Glutamatergic neuron (in vitro differentiated cells): Measurements from ENCODE around the gene ARRB2. TPM values are rescaled to one million over a fixed set of nuclear protein-coding genes. Genes with fewer than 3 reads are reported as not detected.

Experiments
- DNase-seq: peaks from one replicate; pipeline ENCODE4 v3.0.0; 2022
- H3K27ac Mint-ChIP-seq: one replicate; pipeline ENCODE4 v1.8.0; 2020; ENCODE audit warnings: mild to moderate bottlenecking, mixed read lengths, inconsistent platforms; ENCODE audit not compliant: unreplicated experiment
- H3K27me3 Mint-ChIP-seq: one replicate; pipeline ENCODE4 v1.8.0; 2020; ENCODE audit warnings: mild to moderate bottlenecking, moderate library complexity, mixed read lengths, inconsistent platforms; ENCODE audit not compliant: unreplicated experiment
- H3K36me3 Mint-ChIP-seq: one replicate; pipeline ENCODE4 v1.8.0; 2020; ENCODE audit warnings: mild to moderate bottlenecking, mixed read lengths, inconsistent platforms; ENCODE audit not compliant: unreplicated experiment
- H3K4me1 Mint-ChIP-seq: one replicate; pipeline ENCODE4 v1.8.0; 2020; ENCODE audit warnings: mild to moderate bottlenecking, low read depth, mixed read lengths, inconsistent platforms; ENCODE audit not compliant: unreplicated experiment
- H3K4me3 Mint-ChIP-seq: one replicate; pipeline ENCODE4 v1.8.0; 2020; ENCODE audit warnings: mild to moderate bottlenecking, mixed read lengths, inconsistent platforms; ENCODE audit not compliant: unreplicated experiment
- H3K9me3 Mint-ChIP-seq: one replicate; pipeline ENCODE4 v1.8.0; 2020; ENCODE audit warnings: mild to moderate bottlenecking, moderate library complexity, mixed read lengths, inconsistent platforms; ENCODE audit not compliant: unreplicated experiment
- CTCF ChIP-seq: fragments of 200-600 bp; sonication (generic); IDR thresholded peaks from one replicate; pipeline ENCODE4 v1.5.0; 2021; ENCODE audit not compliant: partially characterized antibody, unreplicated experiment
- total RNA-seq: library from RNA; stranded (reverse); fragmentation: NEBNext Ultra II Directional; extraction: Animal tissue kit (Norgen Biotek cat#: 25700); gene quantifications from one replicate; pipeline ENCODE4 v1.2.1, GENCODE V29; 2021; ENCODE audit not compliant: unreplicated experiment

ARRB2 gene
- total RNA-seq, 1 donor from 2014 or later: 106 TPM

DNA sequence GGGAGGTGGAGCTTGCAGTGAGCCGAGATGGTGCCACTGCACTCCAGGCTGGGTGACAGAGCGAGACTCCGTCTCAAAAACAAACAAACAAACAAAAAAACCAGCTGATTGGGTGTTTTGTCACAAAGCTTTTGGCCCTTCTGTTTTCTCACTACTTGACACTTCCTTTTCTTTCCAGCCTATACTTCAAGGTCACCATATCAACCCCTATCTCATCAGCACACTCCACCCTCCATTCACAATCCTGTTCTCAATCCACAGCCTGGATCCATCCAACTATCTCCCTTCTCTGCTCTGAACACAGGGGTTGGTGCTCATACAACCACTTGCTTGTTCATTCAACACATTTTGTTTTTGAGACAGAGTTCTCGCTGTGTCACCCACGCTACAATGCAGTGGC is 14.2 kb downstream of the ARRB2 start:
- Mint-ChIP-seq H3K4me3 (no peak overlapping the region), H3K27ac (no peak overlapping the region), H3K9me3 (peaks cover 2% of the 10 kb centered on the region), H3K4me1 (peaks cover 2% of the 10 kb centered on the region), H3K27me3 (peaks cover 2% of the 10 kb centered on the region), H3K36me3 (peaks cover 3% of the 10 kb centered on the region)
- no peak for DNase-seq
- no peak for TF ChIP-seq CTCF

DNA sequence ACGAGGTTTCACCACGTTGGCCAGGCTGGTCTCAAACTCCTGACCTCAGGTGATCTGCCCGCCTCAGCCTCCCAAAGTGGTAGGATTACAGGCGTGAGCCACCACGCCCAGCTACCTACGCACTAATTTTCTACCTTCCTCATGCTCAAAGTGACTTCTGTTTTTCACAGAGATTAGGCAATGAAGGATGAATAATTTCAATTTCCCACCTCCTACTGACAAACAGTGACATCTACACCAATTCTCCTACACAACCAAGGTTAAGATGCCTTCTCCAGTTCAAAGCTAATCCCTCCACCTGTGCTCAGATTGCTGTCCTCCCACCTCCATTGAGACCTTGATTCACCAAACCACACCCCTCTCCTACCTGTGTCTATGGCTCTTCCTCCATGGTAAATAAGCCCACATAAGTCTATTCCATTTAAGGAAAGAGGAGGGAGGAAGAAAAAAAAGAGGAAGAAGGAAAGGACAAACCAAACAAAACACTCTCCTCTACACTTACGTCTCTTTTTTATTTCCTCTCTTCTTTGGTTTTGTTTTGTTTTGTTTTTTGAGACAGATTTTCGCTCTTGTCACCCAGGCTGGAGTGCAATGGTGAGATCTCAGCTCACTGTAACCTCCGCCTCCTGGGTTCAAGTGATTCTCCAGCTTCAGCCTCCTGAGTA is 15.3 kb downstream of the ARRB2 start:
- DNase-seq: no peak
- no peaks in the 10 kb centered on the region for H3K36me3 Mint-ChIP-seq
- no peak for TF ChIP-seq CTCF
- no peaks in the 10 kb centered on the region for H3K27me3 Mint-ChIP-seq
- peaks cover 2% of the 10 kb centered on the region for H3K4me1 Mint-ChIP-seq
- peaks cover 2% of the 10 kb centered on the region for H3K9me3 Mint-ChIP-seq
- H3K4me3 Mint-ChIP-seq: no peak overlapping the region
- H3K27ac Mint-ChIP-seq: no peak overlapping the region

- no peak for TF ChIP-seq CTCF
- Mint-ChIP-seq H3K27ac (no peak overlapping the region), H3K9me3 (no peaks in the 10 kb centered on the region), H3K27me3 (no peaks in the 10 kb centered on the region), H3K4me1 (no peaks in the 10 kb centered on the region), H3K4me3 (no peak overlapping the region), H3K36me3 (no peaks in the 10 kb centered on the region)
- no peak for DNase-seq
Observed at GRCh38 chr17:4728124-4728523, 17.7 kb downstream of the ARRB2 start.

DNA sequence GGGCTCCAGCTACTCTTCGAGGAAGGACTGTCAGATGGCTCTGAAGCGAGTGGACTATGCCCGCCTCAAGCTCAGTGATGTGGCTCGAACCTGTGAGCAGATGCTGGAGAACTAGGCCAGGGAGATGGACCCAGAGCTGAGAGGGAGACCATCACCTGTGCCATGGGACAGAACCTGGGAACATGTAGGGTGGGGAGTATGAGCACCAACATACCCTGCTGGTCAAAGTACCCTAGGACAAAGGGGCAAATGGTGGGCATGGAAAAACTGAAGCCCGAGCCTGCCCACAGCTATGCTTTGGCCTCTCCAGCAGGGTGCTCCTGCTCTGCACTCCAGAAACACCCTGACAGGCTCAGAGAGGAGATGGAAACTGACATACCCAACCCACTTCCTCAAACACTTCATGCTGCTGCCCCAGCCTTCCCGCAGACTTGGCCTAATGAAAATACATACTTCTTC is 22.7 kb downstream of the ARRB2 start:
- Mint-ChIP-seq H3K4me3 (no peak overlapping the region), H3K27ac (no peak overlapping the region), H3K36me3 (no peaks in the 10 kb centered on the region), H3K27me3 (peaks cover 4% of the 10 kb centered on the region), H3K4me1 (no peaks in the 10 kb centered on the region), H3K9me3 (no peaks in the 10 kb centered on the region)
- DNase-seq: no peak
- no peak for TF ChIP-seq CTCF

- peak overlapping the region; percentile 59 for H3K27ac Mint-ChIP-seq
- DNase-seq: no peak
- no peak for TF ChIP-seq CTCF
- H3K36me3 Mint-ChIP-seq: peaks cover under 1% of the 10 kb centered on the region
- no peak overlapping the region for H3K4me3 Mint-ChIP-seq
- no peaks in the 10 kb centered on the region for H3K4me1 Mint-ChIP-seq
- H3K27me3 Mint-ChIP-seq: peaks cover 12% of the 10 kb centered on the region
- H3K9me3 Mint-ChIP-seq: no peaks in the 10 kb centered on the region
Observed at GRCh38 chr17:4734857-4735475, 24.5 kb downstream of the ARRB2 start.
